Measurements from ENCODE around the gene FALEC.

The FALEC gene

GRCh38 chr1:150511985-150512660 is 3.4 kb upstream of the FALEC start:
- Histone ChIP-seq H3K36me3 (ENCODE audit: low read length) (no peaks in the 10 kb centered on the region), H4K20me1 (ENCODE audit: low read depth, low read length) (no peaks in the 10 kb centered on the region), H3K9ac (ENCODE audit: low read length) (no peak overlapping the region), H3K27ac (ENCODE audit: low read depth, low read length) (no peak overlapping the region), H3K27me3 (ENCODE audit: low read length) (no peaks in the 10 kb centered on the region), H3K9me3 (ENCODE audit: insufficient read depth, low read length) (no peaks in the 10 kb centered on the region), H3K9me2 (replicated peaks; ENCODE audit: insufficient read depth, low read length) (no peaks in the 10 kb centered on the region), H3K4me2 (ENCODE audit: low read depth, low read length, poor library complexity, severe bottlenecking) (no peak overlapping the region), H3F3A (ENCODE audit: insufficient read depth) (peaks cover 9% of the 10 kb centered on the region; the same call in 1 of the 2 replicates), H3K79me2 (ENCODE audit: insufficient read depth, low read length) (no peaks in the 10 kb centered on the region), H2AFZ (ENCODE audit: low read depth, low read length, severe bottlenecking) (no peak overlapping the region), H3K4me3 (ENCODE audit: insufficient read depth, low read length, poor library complexity, severe bottlenecking) (no peak overlapping the region)
- TF ChIP-seq EZH2phosphoT487 (conservative IDR thresholded peaks at IDR 0.05; ENCODE audit: low read length) (no peak), CTCF (IDR thresholded peaks at IDR 0.05; ENCODE audit: insufficient read depth, low read length, poor library complexity, severe bottlenecking) (no peak)

GRCh38 chr1:150512846-150513245 is 2.7 kb upstream of the FALEC start:
- no peaks in the 10 kb centered on the region for H3K36me3 ChIP-seq (ENCODE audit: low read length)
- no peak overlapping the region for H2AFZ ChIP-seq (ENCODE audit: low read depth, low read length, severe bottlenecking)
- TF ChIP-seq EZH2phosphoT487 (conservative IDR thresholded peaks at IDR 0.05; ENCODE audit: low read length) (no peak), CTCF (IDR thresholded peaks at IDR 0.05; ENCODE audit: insufficient read depth, low read length, poor library complexity, severe bottlenecking) (no peak)
- H3K79me2 ChIP-seq (ENCODE audit: insufficient read depth, low read length): no peaks in the 10 kb centered on the region
- peaks cover 9% of the 10 kb centered on the region; the same call in 1 of the 2 replicates for H3F3A ChIP-seq (ENCODE audit: insufficient read depth)
- no peaks in the 10 kb centered on the region for H3K9me2 ChIP-seq (replicated peaks; ENCODE audit: insufficient read depth, low read length)
- no peak overlapping the region for H3K9ac ChIP-seq (ENCODE audit: low read length)
- no peak overlapping the region for H3K27ac ChIP-seq (ENCODE audit: low read depth, low read length)
- H4K20me1 ChIP-seq (ENCODE audit: low read depth, low read length): no peaks in the 10 kb centered on the region
- no peak overlapping the region for H3K4me3 ChIP-seq (ENCODE audit: insufficient read depth, low read length, poor library complexity, severe bottlenecking)
- no peak overlapping the region for H3K4me2 ChIP-seq (ENCODE audit: low read depth, low read length, poor library complexity, severe bottlenecking)
- H3K9me3 ChIP-seq (ENCODE audit: insufficient read depth, low read length): no peaks in the 10 kb centered on the region
- H3K27me3 ChIP-seq (ENCODE audit: low read length): no peaks in the 10 kb centered on the region

GRCh38 chr1:150513351-150513791 is 2.2 kb upstream of the FALEC start:
- no peak overlapping the region for H3K27ac ChIP-seq (ENCODE audit: low read depth, low read length)
- no peaks in the 10 kb centered on the region for H3K27me3 ChIP-seq (ENCODE audit: low read length)
- peaks cover 9% of the 10 kb centered on the region; the same call in 1 of the 2 replicates for H3F3A ChIP-seq (ENCODE audit: insufficient read depth)
- H4K20me1 ChIP-seq (ENCODE audit: low read depth, low read length): no peaks in the 10 kb centered on the region
- no peak overlapping the region for H3K9ac ChIP-seq (ENCODE audit: low read length)
- no peaks in the 10 kb centered on the region for H3K9me2 ChIP-seq (replicated peaks; ENCODE audit: insufficient read depth, low read length)
- H3K79me2 ChIP-seq (ENCODE audit: insufficient read depth, low read length): no peaks in the 10 kb centered on the region
- H3K36me3 ChIP-seq (ENCODE audit: low read length): no peaks in the 10 kb centered on the region
- no peak for TF ChIP-seq CTCF (IDR thresholded peaks at IDR 0.05; ENCODE audit: insufficient read depth, low read length, poor library complexity, severe bottlenecking)
- no peak for TF ChIP-seq EZH2phosphoT487 (conservative IDR thresholded peaks at IDR 0.05; ENCODE audit: low read length)
- no peaks in the 10 kb centered on the region for H3K9me3 ChIP-seq (ENCODE audit: insufficient read depth, low read length)
- H3K4me2 ChIP-seq (ENCODE audit: low read depth, low read length, poor library complexity, severe bottlenecking): no peak overlapping the region
- H2AFZ ChIP-seq (ENCODE audit: low read depth, low read length, severe bottlenecking): no peak overlapping the region
- no peak overlapping the region for H3K4me3 ChIP-seq (ENCODE audit: insufficient read depth, low read length, poor library complexity, severe bottlenecking)
